ENCODE data around the gene GPRC5C.

The GPRC5C gene

DNA sequence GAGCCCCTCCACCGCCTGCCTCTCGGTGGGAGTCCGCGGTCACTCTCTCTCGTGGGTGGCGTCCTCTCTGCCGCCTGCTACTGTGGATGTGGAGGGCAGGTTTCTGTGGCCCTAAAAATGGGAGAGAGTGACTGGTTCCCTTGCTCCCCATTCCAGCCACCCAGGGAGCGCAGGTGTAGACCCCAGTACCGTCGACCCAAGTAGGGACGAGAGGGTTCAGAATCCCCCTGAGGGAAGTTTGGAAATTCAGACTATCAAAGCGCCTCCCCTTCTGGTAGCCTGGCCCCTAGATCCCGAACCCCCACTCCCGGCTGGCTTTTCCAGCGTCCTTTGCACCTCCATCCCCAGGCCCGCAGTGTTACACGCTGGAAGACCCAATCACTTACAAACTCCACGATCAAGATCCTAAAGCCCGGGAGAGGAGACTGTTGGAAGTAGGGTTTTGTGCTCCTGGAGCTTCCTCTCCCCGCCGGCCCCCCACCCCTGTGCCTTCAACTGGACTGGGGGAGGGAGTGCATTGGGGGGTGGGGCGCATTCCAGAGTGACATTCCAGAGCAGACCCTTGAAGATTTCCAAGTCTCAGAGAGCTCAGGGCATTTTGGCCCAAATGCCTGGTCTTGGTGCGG, 991 bp downstream of the GPRC5C start:
- TF ChIP-seq, protein P1, sequence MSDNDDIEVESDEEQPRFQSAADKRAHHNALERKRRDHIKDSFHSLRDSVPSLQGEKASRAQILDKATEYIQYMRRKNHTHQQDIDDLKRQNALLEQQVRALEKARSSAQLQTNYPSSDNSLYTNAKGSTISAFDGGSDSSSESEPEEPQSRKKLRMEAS (IDR thresholded peaks at IDR 0.05; ENCODE audit: low read depth, low read length), result no peak
- TF ChIP-seq POLR2A (IDR thresholded peaks at IDR 0.05; ENCODE audit: extremely low read depth, insufficient read length) (no peak), MYC (IDR thresholded peaks at IDR 0.05; ENCODE audit: low read depth, low read length) (no peak)
- no peak overlapping the region for H3K4me3 ChIP-seq (ENCODE audit: low read depth, low read length)
- no peak for DNase-seq (ENCODE audit: low read depth)

DNA sequence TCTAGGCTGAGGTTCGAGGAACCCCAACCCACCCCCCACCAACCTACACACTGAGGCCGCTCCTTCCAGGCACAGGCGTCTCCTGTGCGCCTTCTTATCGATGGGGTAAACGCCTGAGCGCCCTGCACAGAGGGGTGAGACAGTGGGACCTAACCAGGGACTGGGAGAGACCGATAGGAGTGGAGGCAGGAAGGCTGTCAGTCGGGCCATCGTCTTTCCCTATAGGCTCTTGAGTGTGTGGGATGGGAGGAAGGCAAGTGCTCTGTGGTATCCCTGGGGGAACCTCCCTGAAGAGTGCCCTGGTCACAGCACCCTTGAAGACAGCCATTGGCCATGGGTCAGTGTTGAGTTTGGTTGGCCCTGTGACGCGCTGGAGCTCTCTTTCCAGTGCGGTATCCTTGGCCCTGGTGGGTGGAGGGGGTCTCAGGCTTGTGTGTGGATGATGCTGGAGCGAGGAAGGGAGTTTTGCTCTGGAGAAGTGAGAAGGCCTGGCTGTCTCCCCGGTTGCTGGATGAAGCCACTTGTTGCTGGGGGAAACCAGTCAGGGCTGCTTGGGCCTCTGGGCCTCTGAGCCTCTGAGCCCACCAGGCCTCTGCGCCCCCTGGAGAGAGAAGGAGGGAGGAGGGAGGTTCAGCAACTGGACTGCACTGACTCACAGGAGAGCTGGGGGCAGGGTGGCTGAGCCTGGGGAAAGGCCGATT, 1.7 kb downstream of the GPRC5C start:
- no peak overlapping the region for H3K4me3 ChIP-seq (ENCODE audit: low read depth, low read length)
- no peak for DNase-seq (ENCODE audit: low read depth)
- TF ChIP-seq, protein P1 (IDR thresholded peaks at IDR 0.05; ENCODE audit: low read depth, low read length), result no peak
- TF ChIP-seq, protein P2, sequence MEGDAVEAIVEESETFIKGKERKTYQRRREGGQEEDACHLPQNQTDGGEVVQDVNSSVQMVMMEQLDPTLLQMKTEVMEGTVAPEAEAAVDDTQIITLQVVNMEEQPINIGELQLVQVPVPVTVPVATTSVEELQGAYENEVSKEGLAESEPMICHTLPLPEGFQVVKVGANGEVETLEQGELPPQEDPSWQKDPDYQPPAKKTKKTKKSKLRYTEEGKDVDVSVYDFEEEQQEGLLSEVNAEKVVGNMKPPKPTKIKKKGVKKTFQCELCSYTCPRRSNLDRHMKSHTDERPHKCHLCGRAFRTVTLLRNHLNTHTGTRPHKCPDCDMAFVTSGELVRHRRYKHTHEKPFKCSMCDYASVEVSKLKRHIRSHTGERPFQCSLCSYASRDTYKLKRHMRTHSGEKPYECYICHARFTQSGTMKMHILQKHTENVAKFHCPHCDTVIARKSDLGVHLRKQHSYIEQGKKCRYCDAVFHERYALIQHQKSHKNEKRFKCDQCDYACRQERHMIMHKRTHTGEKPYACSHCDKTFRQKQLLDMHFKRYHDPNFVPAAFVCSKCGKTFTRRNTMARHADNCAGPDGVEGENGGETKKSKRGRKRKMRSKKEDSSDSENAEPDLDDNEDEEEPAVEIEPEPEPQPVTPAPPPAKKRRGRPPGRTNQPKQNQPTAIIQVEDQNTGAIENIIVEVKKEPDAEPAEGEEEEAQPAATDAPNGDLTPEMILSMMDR (IDR thresholded peaks at IDR 0.05; ENCODE audit: low read depth, low read length), result no peak
- TF ChIP-seq POLR2A (IDR thresholded peaks at IDR 0.05; ENCODE audit: extremely low read depth, insufficient read length) (no peak), MYC (IDR thresholded peaks at IDR 0.05; ENCODE audit: low read depth, low read length) (no peak)

DNA sequence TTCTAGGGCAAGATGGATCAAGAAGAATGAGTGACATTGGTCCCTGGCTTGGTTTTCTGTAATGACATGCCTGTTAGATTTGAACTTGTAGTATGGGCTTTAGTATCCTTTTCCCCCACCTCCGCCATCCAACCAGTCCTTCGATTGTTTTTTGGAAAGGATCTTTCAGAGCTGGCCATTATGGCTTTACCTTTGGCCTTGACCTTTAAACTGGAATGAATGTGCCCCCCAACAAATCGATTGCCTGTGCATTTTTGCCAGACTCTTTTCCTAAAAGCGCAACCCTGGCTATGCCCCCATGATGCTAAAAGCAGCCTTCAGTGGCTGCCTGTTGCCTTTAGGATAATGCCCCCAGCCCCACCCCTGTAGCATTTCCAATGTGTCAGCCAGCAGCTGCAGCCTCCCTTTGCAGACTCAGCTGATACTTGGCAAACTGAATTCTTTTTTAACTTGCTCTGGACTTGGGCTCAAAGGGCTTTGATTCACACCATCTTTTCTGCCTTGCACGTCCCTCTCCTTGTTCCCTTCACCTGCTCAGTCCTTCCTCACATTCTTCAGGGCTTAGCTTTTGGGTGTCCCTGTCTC, 4.0 kb downstream of the GPRC5C start:
- no peak overlapping the region for H3K4me3 ChIP-seq (ENCODE audit: low read depth, low read length)
- DNase-seq (ENCODE audit: low read depth), result no peak
- TF ChIP-seq, protein P1 (IDR thresholded peaks at IDR 0.05; ENCODE audit: low read depth, low read length), result no peak
- TF ChIP-seq MYC (IDR thresholded peaks at IDR 0.05; ENCODE audit: low read depth, low read length), result no peak
- TF ChIP-seq, protein P2 (IDR thresholded peaks at IDR 0.05; ENCODE audit: low read depth, low read length), result no peak
- no peak for TF ChIP-seq POLR2A (IDR thresholded peaks at IDR 0.05; ENCODE audit: extremely low read depth, insufficient read length)

DNA sequence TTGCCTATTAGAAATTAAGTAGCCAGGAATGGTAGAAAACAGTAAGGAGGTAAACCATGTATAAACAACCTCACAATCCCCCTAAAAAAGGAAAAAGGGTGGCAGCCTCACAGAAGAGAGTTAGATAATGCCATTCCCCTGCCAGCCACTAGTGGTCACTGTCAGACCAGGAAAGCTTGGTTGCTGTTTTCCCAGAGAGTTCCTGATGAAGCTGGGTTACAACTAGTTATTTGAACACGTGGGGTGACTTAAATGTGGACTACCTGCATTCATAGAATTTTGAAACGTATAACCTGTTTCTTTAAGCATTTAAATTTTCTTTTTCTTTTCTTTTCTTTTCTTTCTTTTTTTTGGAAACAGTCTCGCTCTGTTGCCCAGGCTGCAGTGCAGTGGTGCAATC, 5.8 kb downstream of the GPRC5C start:
- peak; percentile 45 for DNase-seq (ENCODE audit: low read depth)
- TF ChIP-seq MYC (IDR thresholded peaks at IDR 0.05; ENCODE audit: low read depth, low read length) (no peak), POLR2A (IDR thresholded peaks at IDR 0.05; ENCODE audit: extremely low read depth, insufficient read length) (no peak)
- TF ChIP-seq, protein P1 (IDR thresholded peaks at IDR 0.05; ENCODE audit: low read depth, low read length), result no peak
- TF ChIP-seq, protein P2 (IDR thresholded peaks at IDR 0.05; ENCODE audit: low read depth, low read length), result peak; percentile 91
- H3K4me3 ChIP-seq (ENCODE audit: low read depth, low read length), result no peak overlapping the region

DNA sequence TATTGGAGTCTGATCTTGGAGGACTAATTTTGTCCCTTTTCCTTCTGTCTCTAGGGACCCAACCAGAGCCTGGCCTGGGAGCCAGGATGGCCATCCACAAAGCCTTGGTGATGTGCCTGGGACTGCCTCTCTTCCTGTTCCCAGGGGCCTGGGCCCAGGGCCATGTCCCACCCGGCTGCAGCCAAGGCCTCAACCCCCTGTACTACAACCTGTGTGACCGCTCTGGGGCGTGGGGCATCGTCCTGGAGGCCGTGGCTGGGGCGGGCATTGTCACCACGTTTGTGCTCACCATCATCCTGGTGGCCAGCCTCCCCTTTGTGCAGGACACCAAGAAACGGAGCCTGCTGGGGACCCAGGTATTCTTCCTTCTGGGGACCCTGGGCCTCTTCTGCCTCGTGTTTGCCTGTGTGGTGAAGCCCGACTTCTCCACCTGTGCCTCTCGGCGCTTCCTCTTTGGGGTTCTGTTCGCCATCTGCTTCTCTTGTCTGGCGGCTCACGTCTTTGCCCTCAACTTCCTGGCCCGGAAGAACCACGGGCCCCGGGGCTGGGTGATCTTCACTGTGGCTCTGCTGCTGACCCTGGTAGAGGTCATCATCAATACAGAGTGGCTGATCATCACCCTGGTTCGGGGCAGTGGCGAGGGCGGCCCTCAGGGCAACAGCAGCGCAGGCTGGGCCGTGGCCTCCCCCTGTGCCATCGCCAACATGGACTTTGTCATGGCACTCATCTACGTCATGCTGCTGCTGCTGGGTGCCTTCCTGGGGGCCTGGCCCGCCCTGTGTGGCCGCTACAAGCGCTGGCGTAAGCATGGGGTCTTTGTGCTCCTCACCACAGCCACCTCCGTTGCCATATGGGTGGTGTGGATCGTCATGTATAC, 8.0 kb downstream of the GPRC5C start:
- no peak for TF ChIP-seq MYC (IDR thresholded peaks at IDR 0.05; ENCODE audit: low read depth, low read length)
- no peak for TF ChIP-seq POLR2A (IDR thresholded peaks at IDR 0.05; ENCODE audit: extremely low read depth, insufficient read length)
- TF ChIP-seq, protein P2 (IDR thresholded peaks at IDR 0.05; ENCODE audit: low read depth, low read length), result no peak
- TF ChIP-seq, protein P1 (IDR thresholded peaks at IDR 0.05; ENCODE audit: low read depth, low read length), result no peak
- DNase-seq (ENCODE audit: low read depth), result no peak
- no peak overlapping the region for H3K4me3 ChIP-seq (ENCODE audit: low read depth, low read length)

Data from NB4 (cell line).